HG03558 (cell line): ENCODE results near the gene MGST3.
"Not testable (repeated sequence)": the region's sequence is repeated elsewhere in the genome, so short reads cannot be mapped to it uniquely, and the experiment has no call there.

Experiments
- ATAC-seq: cut with Tn5 transposase; IDR thresholded peaks from one replicate; pipeline ENCODE4 v1.9.1; 2021; ENCODE audit warnings: moderate number of reproducible peaks; ENCODE audit not compliant: unreplicated experiment; ENCODE audit errors: extremely low read depth

The MGST3 gene

GRCh38 chr1:165630629-165631341 lies at the start of gene MGST3:
Gene MGST3, plus strand, starts transcription at chr1:165631234. Its CDS starts 18,614 bp downstream, at chr1:165649848.
- peak; percentile 65 for ATAC-seq

DNA sequence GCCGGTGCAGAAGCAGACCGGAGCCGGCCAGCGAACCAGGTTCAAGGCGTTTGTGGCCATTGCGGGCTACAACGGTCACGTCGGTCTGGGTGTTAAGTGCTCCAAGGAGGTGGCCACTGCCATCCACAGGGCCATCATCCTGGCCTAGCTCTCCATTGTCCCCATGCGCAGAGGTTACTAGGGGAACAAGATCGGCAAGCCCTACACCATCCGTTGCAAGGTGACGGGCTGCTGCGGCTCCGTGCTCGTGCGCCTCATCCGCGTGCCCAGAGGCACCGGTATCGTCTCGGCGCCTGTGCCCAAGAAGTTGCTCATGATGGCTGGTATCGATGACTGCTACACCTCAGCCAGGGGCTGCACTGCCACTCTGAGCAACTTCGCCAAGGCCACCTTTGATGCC lies 49.1 kb upstream of the MGST3 start:
- no peak for ATAC-seq

DNA sequence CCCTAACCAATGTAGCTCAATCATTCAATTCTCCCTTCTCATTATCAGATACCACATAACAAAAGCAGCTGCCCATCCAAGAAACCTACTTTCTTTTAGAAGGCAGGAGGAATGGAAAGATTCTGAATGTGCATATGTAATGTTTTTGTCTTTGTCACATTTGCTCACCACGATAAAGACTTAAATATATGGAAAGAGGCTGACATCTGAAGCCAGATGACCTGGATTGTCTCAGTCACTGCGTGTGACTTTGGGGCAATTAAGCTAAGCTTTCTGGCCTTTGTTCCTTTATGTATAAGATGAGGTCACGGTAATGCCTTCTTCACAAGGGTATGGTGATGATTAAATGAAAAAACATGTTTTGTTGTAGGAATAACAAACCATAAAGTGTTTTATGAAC lies 44.6 kb upstream of the MGST3 start:
- no peak for ATAC-seq

DNA sequence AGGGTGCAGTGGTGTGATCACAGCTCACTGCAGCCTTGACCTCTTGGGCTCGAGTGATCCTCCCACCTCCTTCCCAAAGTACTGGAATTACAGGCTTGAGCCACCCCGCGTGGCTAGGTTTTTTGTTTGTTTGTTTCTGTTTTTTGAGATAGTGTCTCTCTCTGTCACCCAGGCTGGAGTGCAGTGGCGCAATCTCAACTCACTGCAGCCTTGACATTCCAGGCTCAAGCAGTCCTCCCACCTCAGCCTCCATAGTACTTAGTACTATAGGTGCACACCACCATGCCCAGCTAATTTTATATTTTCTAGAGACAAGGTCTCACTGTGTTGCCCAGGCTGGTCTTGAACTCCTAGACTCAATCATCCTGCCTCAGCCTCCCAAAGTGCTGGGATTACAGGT lies 39.6 kb upstream of the MGST3 start:
- not testable (repeated sequence) for ATAC-seq

- ATAC-seq: no peak
Observed at GRCh38 chr1:165592945-165593823, 37.9 kb upstream of the MGST3 start.

DNA sequence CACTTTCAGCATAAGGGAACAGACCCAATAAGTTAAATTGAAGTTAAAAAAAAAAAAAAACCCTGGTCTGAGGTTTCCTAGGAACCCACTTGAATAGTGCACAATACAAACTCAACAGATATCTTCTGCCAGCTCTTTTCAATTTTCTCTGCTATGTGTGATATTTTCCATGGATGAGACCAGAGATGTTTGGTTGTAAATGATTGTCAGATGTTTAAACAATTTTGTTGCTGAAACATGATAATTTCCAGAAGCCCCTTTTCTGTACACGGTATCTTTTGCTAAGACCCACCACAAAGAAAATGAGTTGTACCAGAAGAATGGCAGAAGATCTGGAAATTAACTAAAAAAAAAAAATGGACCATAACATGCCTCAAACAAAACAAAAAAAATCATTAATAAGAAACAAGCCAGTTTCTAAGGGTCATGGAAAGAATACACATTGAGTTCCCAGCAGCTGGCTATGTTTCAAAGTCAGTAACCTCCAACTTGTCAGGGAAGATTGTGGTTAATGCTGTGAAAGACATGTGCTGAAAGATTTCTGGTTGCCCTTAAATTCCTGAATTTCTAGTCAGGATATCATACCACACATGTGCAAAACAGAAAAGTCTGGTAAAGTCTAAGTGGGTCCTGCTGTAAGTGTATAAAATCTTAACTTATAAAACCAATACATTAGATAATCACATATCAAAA lies 35.6 kb upstream of the MGST3 start:
- no peak for ATAC-seq

GRCh38 chr1:165597883-165598675 lies 33.0 kb upstream of the MGST3 start:
- ATAC-seq: peak; percentile 91

- ATAC-seq: no peak
Observed at GRCh38 chr1:165598676-165599059, 32.4 kb upstream of the MGST3 start.

GRCh38 chr1:165600793-165601192 lies 30.2 kb upstream of the MGST3 start:
- no peak for ATAC-seq

DNA sequence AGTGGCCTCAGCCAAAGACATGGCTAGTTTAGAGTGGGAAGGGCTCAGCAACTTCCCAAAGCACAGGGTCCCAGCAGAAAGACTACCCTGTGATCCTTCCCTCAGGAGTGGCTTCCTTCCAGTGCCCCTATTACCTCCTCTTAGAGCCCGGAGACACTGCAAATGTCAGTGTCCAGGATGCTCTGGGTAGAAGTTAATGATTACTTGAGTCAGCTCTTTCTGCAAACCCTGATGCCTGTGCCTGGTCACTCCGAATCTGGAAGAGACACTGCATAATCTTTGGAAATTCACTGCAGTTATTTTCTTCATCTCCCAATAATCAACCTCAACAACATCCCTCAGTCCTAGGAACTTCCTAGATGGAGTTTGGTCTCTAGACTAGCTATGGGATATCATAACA lies 27.2 kb upstream of the MGST3 start:
- ATAC-seq: no peak

DNA sequence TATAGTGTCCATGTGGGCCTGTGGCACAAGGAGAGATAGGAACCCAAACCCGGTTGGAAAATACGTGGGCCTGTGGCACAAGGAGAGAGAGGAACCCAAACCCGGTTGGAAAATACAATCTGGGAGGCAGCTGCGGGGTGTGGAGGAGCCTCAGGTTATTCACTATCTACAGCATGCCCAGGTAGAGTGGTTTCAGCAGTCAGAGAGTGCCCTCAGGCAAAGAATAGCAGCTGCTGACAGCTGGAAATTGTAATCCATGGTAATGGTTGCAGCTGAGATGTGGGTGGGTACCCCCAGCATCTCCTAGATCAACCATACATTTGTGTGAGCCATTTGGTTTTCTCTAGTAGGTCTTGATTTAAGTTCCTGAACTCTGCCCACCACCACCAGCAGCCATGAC lies 25.8 kb upstream of the MGST3 start:
- ATAC-seq: no peak

DNA sequence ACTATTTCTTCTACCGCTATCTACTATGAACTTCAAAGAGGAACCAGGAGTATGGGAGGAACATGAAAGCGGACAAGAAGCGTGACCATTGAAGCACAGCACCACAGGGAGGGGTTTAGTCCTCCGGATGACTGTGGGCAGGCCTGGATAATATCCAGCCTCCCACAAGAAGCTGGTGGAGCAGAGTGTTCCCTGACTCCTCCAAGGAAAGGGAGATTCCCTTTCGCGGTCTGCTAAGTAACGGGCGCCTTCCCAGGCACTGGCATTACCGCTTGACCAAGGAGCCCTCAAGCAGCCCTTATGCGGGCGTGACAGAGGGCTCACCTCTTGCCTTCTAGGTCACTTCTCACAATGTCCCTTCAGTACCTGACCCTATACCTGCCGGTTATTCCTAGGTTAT lies 24.4 kb upstream of the MGST3 start:
- not testable (repeated sequence) for ATAC-seq

DNA sequence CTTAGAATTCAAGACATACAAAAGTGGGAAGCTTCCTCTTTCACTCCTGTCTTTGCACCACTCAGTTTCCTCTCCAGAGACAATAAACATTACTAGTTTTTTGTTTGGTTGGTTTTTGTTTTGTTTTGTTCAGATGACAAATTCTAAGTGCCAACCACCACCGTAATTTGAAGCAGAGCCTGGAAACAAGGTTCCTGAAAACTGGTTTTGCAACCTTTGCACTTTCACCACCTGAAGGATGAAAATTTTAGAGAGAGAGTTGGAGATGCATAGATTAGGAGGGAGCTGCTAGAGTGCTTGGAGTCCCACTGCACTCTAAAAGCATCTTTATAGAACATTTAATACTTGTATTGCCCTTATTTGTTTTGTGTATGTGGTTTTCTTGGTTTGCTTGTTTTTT lies 20.2 kb upstream of the MGST3 start:
- no peak for ATAC-seq

DNA sequence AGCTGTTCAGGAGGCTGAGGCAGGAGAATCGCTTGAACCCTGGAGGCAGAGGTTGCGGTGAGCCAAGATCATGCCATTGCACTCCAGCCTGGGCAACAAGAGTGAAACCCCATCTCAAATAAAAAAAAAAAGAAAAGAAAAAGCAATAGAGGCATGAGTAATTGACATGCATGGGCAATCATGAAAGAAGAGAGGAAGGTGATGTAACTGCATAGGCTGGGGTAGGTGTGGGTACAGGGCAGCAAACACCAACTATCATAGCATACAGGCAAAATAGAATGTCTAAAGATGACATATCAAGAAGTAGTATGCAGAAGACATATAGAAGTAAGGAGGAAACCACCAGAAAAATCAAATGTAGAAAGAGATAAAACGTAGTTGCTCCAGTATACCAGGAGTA lies 19.0 kb upstream of the MGST3 start:
- no peak for ATAC-seq

DNA sequence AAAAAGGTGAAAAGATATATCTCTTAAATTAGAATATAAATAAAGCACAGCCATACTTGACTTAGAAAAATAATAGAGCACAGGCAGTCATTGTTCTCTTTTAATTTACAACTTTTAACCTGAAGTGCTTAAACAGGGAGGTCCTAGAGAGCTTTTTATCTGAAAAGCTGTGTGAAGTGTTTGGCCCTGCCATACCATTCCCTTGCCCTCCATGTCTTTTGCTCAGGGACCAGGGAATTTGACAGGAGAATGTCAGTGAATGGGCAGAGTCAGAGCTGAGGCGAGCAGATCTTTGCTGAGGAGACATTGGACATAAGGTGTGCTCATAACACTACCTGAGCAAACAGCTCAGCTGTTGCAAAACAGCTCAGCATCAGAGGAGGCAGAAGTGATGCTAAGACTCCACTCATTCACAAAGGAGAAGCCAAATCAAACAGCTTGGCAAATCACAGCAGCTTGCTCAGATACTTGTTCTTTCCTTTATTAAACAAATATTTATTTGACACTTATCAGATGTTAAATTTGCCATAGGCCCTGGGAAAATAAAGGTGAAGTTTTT lies 14.9 kb upstream of the MGST3 start:
- no peak for ATAC-seq

GRCh38 chr1:165616987-165617546 lies 14.0 kb upstream of the MGST3 start:
- ATAC-seq: no peak

DNA sequence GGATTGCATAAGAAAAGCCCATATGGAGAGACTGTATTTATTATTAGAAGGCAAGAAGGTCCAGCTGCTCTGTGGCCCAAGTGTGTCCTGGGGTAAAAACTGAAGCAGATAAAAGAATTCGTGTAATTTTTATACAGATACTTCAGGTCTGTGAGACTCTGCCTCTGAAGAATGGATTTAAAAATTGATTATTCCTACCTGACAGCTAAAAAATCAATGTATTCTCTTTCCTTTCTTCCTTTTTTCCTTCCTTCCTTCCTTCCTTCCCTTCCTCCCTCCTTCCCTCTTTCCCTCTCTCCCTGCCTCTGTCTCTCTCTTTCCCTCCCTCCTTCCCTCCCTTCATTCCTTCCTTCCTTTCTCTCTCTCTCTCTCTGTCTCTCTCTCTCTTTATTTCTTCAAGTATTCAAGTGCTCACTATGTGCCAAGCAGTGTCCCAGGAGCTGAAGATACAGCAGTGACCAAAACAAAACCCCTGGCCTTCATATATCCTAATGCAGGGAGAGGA lies 11.3 kb upstream of the MGST3 start:
- no peak for ATAC-seq

GRCh38 chr1:165623624-165624023 lies 7.4 kb upstream of the MGST3 start:
- ATAC-seq: no peak

- no peak for ATAC-seq
Observed at GRCh38 chr1:165624441-165624840, 6.6 kb upstream of the MGST3 start.
